MM.1S (cell line): ENCODE results near the gene PPP1CA.

Experiments
- CTCF ChIP-seq: fragments of 300-600 bp; sonication (generic); IDR thresholded peaks from 2 replicates; pipeline ENCODE4 v1.5.1; 2016; ENCODE audit warnings: antibody characterized with exemption, low read length, mixed read lengths
- EZH2 ChIP-seq: fragments of 300-600 bp; sonication (generic); optimal IDR thresholded peaks from 2 replicates; pipeline ENCODE3; 2017; ENCODE audit warnings: low read depth, mild to moderate bottlenecking, antibody characterized with exemption, low read length, mixed read lengths
- EZH2phosphoT487 ChIP-seq: fragments of 300-600 bp; sonication (generic); IDR thresholded peaks from 2 replicates; pipeline ENCODE4 v1.6.1; 2018; ENCODE audit warnings: antibody characterized with exemption, low read length

GRCh38 chr11:67364169-67364568 is 37.5 kb downstream of the PPP1CA start:
- no peak for TF ChIP-seq CTCF
- TF ChIP-seq EZH2 = no peak
- TF ChIP-seq EZH2phosphoT487 = no peak
